ENCODE data around the gene SRSF12.

- TF ChIP-seq POLR2A (IDR thresholded peaks at IDR 0.05) (no peak), CTCF (IDR thresholded peaks at IDR 0.05) (no peak)
Observed at GRCh38 chr6:89057759-89058158, 60.1 kb downstream of the SRSF12 start.

Data from Peyer's patch (tissue), 4 donors.